ENCODE data around the gene LGMN. TPM values are rescaled to one million over a fixed set of nuclear protein-coding genes. Genes with fewer than 3 reads are reported as not detected.

The LGMN gene
- total and polyA plus RNA-seq, 2 of the 13 experiments (the other 11 are each of a cell fraction or from before 2014, with no cell fraction given): 28.9 to 76.4 TPM

DNA sequence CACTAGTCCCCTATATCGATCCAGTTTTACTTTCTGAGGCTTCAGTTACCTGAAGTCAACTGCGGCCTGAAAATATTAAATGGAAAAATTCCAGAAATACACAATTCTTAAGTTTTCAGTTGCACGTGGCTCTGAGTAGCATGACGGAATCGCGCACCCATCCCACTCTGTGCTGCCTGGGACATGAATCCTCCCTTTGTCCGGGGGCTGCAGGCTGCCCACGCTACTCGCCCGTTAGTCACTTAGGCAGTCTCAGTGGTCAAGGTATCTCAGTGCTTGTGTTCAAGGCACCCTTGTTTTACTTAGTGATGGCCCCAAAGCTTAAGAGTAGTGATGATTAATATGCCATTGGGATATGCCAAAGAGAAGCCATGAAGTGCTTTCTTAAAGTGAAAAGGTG, 46.6 kb downstream of the LGMN start:
- no peak overlapping the region for H3K9ac ChIP-seq (ENCODE audit: insufficient read depth, low read depth, low read length)
- no peaks in the 10 kb centered on the region for H3K79me2 ChIP-seq (ENCODE audit: insufficient read depth, low read length)
- no TSS peak for BruUV-seq (replicated peaks)
- H3K4me1 ChIP-seq (ENCODE audit: insufficient read depth, low read length): no peaks in the 10 kb centered on the region
- intact Hi-C loops (cut with micrococcal nuclease; ENCODE audit: unreplicated experiment): no loop called here
- no peak for ATAC-seq
- no peak overlapping the region for H2AFZ ChIP-seq (ENCODE audit: low read length)
- peaks cover 0 to 4% of the 10 kb centered on the region in 2 experiments; a peak in 3 of 5 replicates for H3K36me3 ChIP-seq (replicated peaks in 1 of 2; ENCODE audit: control insufficient read depth in 1 of 2, insufficient read depth in 2 of 2, low read length in 2 of 2)
- H4K20me1 ChIP-seq (ENCODE audit: insufficient read depth, low read length): no peaks in the 10 kb centered on the region
- POLR2A ChIA-PET: no interaction called here
- H3K4me3 ChIP-seq (replicated peaks in 1 of 3; ENCODE audit: insufficient read depth in 1 of 3, low read depth in 2 of 3, low read length in 3 of 3): no peak overlapping the region
- no peak for TF ChIP-seq ZNF333 (CRISPR knock-in tag; IDR thresholded peaks at IDR 0.05; ENCODE audit: borderline replicate concordance)
- no peak for TF ChIP-seq SMYD3 (CRISPR knock-in tag; IDR thresholded peaks at IDR 0.05)
- no peak for TF ChIP-seq HMGA1 (CRISPR knock-in tag; conservative IDR thresholded peaks at IDR 0.05)
- TF ChIP-seq PPARG (CRISPR knock-in tag; conservative IDR thresholded peaks at IDR 0.05): no peak
- in situ Hi-C loops (cut with HindIII; ENCODE audit: extremely low pct_ligation_motif_present, low pct_unique_long_range_greater_than_20kb): no loop called here
- H3K4me2 ChIP-seq (ENCODE audit: low read depth, low read length): no peak overlapping the region
- no peak for DNase-seq (ENCODE audit: low spot score)
- CTCF ChIA-PET (ENCODE audit: low intra/inter-chr PET ratio, low total read pairs): no interaction called here
- FAIRE-seq: no peak
- H3K9me3 ChIP-seq (ENCODE audit: low read length): no peaks in the 10 kb centered on the region
- H3K27me3 ChIP-seq (ENCODE audit: control insufficient read depth in 1 of 2, insufficient read depth in 2 of 2, low read length in 2 of 2): no peaks in the 10 kb centered on the region; a peak in 1 of 5 replicates
- 89% methylated on average over 10 of the region's 10 CpGs for WGBS (ENCODE audit: low lambda C conversion rate)
- no peak overlapping the region for H3K27ac ChIP-seq (ENCODE audit: extremely low read length, insufficient read depth, low read length)

GRCh38 chr14:92698393-92698792, 50.0 kb downstream of the LGMN start:
- no peak for FAIRE-seq
- in situ Hi-C loops (cut with HindIII; ENCODE audit: extremely low pct_ligation_motif_present, low pct_unique_long_range_greater_than_20kb): no loop called here
- ATAC-seq: no peak

More at GRCh38 chr14:92698393-92698792, 50.0 kb downstream of the LGMN start:
- no peaks in the 10 kb centered on the region for H3K36me3 ChIP-seq (replicated peaks in 1 of 2; ENCODE audit: control insufficient read depth in 1 of 2, insufficient read depth in 2 of 2, low read length in 2 of 2)
- H3K4me2 ChIP-seq (ENCODE audit: low read depth, low read length): no peak overlapping the region
- no peak overlapping the region for H2AFZ ChIP-seq (ENCODE audit: low read length)
- H3K4me1 ChIP-seq (ENCODE audit: insufficient read depth, low read length): peaks cover 18% of the 10 kb centered on the region
- no peak for DNase-seq (ENCODE audit: low spot score)
- TF ChIP-seq TBX2 (CRISPR knock-in tag; IDR thresholded peaks at IDR 0.05; ENCODE audit: borderline replicate concordance) (no peak), ZNF720 (CRISPR knock-in tag; IDR thresholded peaks at IDR 0.05) (no peak), U2AF2 (IDR thresholded peaks at IDR 0.05; ENCODE audit: low read depth, low read length) (no peak), ZNF724P (CRISPR knock-in tag; IDR thresholded peaks at IDR 0.05; ENCODE audit: borderline replicate concordance) (no peak), ZNF891 (CRISPR knock-in tag; IDR thresholded peaks at IDR 0.05) (no peak), CBX1 (IDR thresholded peaks at IDR 0.05; ENCODE audit: low read depth) (no peak), ZBTB2 (CRISPR knock-in tag; IDR thresholded peaks at IDR 0.05; ENCODE audit: low read depth) (no peak)
- TF ChIP-seq, protein P1, sequence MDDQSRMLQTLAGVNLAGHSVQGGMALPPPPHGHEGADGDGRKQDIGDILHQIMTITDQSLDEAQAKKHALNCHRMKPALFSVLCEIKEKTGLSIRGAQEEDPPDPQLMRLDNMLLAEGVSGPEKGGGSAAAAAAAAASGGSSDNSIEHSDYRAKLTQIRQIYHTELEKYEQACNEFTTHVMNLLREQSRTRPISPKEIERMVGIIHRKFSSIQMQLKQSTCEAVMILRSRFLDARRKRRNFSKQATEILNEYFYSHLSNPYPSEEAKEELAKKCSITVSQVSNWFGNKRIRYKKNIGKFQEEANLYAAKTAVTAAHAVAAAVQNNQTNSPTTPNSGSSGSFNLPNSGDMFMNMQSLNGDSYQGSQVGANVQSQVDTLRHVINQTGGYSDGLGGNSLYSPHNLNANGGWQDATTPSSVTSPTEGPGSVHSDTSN (CRISPR knock-in tag; IDR thresholded peaks at IDR 0.05; ENCODE audit: borderline replicate concordance): no peak
- no peak overlapping the region for H3K4me3 ChIP-seq (replicated peaks in 1 of 3; ENCODE audit: insufficient read depth in 1 of 3, low read depth in 2 of 3, low read length in 3 of 3)
- ChIA-PET POLR2A (no interaction called here), CTCF (ENCODE audit: low intra/inter-chr PET ratio, low total read pairs) (no interaction called here)
- intact Hi-C loops (cut with micrococcal nuclease; ENCODE audit: unreplicated experiment): no loop called here
- H3K9me3 ChIP-seq (ENCODE audit: low read length): no peaks in the 10 kb centered on the region
- H3K9ac ChIP-seq (ENCODE audit: insufficient read depth, low read depth, low read length): no peak overlapping the region
- H3K27ac ChIP-seq (ENCODE audit: extremely low read length, insufficient read depth, low read length): no peak overlapping the region
- no peaks in the 10 kb centered on the region for H3K27me3 ChIP-seq (ENCODE audit: control insufficient read depth in 1 of 2, insufficient read depth in 2 of 2, low read length in 2 of 2)
- H3K79me2 ChIP-seq (ENCODE audit: insufficient read depth, low read length): no peaks in the 10 kb centered on the region
- H4K20me1 ChIP-seq (ENCODE audit: insufficient read depth, low read length): peaks cover 6% of the 10 kb centered on the region; the same call in 1 of the 2 replicates
- BruUV-seq (replicated peaks): no TSS peak
